KMS-11 (cell line): ENCODE measurements around the gene GRID1.

Experiments used
- H2AFZ ChIP-seq: fragments of 200-600 bp; sonication (generic); 2 replicates; pipeline ENCODE4 v1.6.1; 2016; ENCODE audit warnings: antibody characterized with exemption, mixed run types, low read depth
- H3K27ac ChIP-seq: fragments of 200-600 bp; sonication (generic); 2 replicates; pipeline ENCODE4 v1.6.1; 2016; ENCODE audit warnings: mild to moderate bottlenecking, mixed run types
- H3K27me3 ChIP-seq: fragments of 200-600 bp; sonication (generic); 2 replicates; pipeline ENCODE4 v1.6.1; 2017; ENCODE audit warnings: mild to moderate bottlenecking, low read depth, mixed run types, moderate library complexity; ENCODE audit not compliant: insufficient read depth
- H3K36me3 ChIP-seq: fragments of 200-600 bp; sonication (generic); 2 replicates; pipeline ENCODE4 v1.6.1; 2017; ENCODE audit warnings: mild to moderate bottlenecking, mixed run types; ENCODE audit not compliant: insufficient read depth
- H3K4me1 ChIP-seq: fragments of 200-600 bp; sonication (generic); 2 replicates; pipeline ENCODE4 v1.6.1; 2016; ENCODE audit warnings: mild to moderate bottlenecking, low read depth, mixed run types; ENCODE audit not compliant: poor library complexity, severe bottlenecking
- H3K4me2 ChIP-seq: fragments of 200-600 bp; sonication (generic); 2 replicates; pipeline ENCODE4 v1.7.0; 2016; ENCODE audit warnings: mild to moderate bottlenecking, mixed run types
- H3K4me3 ChIP-seq: fragments of 200-600 bp; sonication (generic); IDR thresholded peaks from 2 replicates; pipeline ENCODE4 v1.6.1; 2017; ENCODE audit warnings: low read depth, low read length, mixed read lengths; ENCODE audit not compliant: insufficient read depth
- H3K79me2 ChIP-seq: fragments of 200-600 bp; sonication (generic); 2 replicates; pipeline ENCODE4 v1.6.1; 2016; ENCODE audit warnings: low read depth, mixed run types; ENCODE audit not compliant: insufficient read depth
- H3K9ac ChIP-seq: fragments of 200-600 bp; sonication (generic); 2 replicates; pipeline ENCODE4 v1.6.1; 2016; ENCODE audit warnings: mild to moderate bottlenecking, mixed run types
- H4K20me1 ChIP-seq: fragments of 200-600 bp; sonication (generic); 2 replicates; pipeline ENCODE4 v1.6.1; 2016; ENCODE audit warnings: mild to moderate bottlenecking, mixed run types; ENCODE audit not compliant: insufficient read depth
- CTCF ChIP-seq: fragments of 200-600 bp; sonication (generic); conservative IDR thresholded peaks from 2 replicates; pipeline ENCODE4 v1.6.1; 2017; ENCODE audit warnings: low read depth, mild to moderate bottlenecking, antibody characterized with exemption, low read length, moderate library complexity, mixed read lengths

GRID1 gene

DNA sequence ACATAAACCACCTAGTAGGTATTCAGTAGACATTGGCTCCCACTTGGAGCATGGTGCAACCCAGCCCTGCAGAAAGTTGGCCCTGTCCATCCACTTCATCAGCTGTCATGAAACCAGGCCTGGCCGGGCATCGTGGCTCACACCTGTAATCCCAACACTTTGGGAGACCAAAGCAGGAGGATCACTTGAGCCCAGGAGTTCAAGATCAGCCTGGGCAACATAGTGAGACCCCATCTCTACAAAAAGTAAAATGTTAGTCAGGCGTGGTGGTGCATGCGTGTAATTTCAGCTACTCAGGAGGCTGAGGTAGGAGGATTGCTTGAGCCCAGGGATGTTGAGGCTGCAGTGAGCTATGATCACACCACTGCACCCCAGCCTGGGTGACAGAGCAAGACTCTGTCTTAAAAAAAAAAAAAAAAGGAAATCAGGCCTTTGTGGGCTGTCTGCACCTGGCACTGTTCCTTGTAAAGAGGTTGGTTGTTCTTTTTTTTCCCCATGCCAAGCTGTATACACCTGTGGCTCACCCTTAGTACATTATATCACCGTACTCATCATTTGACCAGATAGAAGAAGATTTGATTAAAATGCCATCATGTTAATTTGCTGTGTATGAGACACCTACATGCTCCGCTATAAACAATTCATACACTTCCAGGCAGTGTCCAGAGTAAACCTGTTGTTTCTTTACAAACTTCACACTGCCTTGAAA is 45.4 kb upstream of the GRID1 start:
- no peak overlapping the region for H3K9ac ChIP-seq
- H3K27me3 ChIP-seq = no peaks in the 10 kb centered on the region
- no peaks in the 10 kb centered on the region for H3K36me3 ChIP-seq
- TF ChIP-seq CTCF = no peak
- H4K20me1 ChIP-seq = no peaks in the 10 kb centered on the region
- H3K79me2 ChIP-seq = no peaks in the 10 kb centered on the region
- H3K4me2 ChIP-seq = no peak overlapping the region
- H3K27ac ChIP-seq = no peak overlapping the region
- H3K4me3 ChIP-seq = no peak overlapping the region
- H3K4me1 ChIP-seq = no peaks in the 10 kb centered on the region
- H2AFZ ChIP-seq = no peak overlapping the region

DNA sequence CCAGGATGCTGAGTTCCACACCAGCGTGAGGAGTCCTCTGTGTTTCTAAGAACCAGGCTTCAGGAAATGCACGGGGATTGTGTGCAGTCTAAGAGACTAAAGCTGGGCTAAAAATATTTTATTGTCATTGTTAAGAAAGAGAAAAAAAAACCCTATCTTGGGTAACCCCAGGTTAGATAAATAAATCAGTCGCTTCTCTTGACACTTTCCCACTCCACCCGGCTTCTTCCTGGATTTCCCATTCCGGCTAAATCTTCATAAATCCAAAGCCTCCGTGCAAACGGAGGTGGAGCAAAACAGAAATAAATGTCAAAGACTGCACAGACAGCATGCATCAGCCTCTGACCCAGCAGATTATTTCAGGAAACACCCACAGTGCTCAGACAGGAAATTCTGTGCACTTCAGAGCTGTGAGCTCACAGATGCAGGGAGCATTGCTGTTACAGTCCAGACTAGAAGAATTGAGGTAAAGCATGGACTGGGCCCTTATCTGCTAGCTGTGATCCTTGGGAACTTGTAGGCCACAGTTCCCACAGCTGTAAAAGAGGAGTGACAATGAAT is 44.8 kb upstream of the GRID1 start:
- Histone ChIP-seq H4K20me1 (no peaks in the 10 kb centered on the region), H2AFZ (no peak overlapping the region), H3K4me3 (no peak overlapping the region), H3K4me1 (no peaks in the 10 kb centered on the region), H3K27ac (no peak overlapping the region), H3K27me3 (no peaks in the 10 kb centered on the region), H3K4me2 (no peak overlapping the region), H3K79me2 (no peaks in the 10 kb centered on the region), H3K36me3 (no peaks in the 10 kb centered on the region), H3K9ac (no peak overlapping the region)
- TF ChIP-seq CTCF = no peak

DNA sequence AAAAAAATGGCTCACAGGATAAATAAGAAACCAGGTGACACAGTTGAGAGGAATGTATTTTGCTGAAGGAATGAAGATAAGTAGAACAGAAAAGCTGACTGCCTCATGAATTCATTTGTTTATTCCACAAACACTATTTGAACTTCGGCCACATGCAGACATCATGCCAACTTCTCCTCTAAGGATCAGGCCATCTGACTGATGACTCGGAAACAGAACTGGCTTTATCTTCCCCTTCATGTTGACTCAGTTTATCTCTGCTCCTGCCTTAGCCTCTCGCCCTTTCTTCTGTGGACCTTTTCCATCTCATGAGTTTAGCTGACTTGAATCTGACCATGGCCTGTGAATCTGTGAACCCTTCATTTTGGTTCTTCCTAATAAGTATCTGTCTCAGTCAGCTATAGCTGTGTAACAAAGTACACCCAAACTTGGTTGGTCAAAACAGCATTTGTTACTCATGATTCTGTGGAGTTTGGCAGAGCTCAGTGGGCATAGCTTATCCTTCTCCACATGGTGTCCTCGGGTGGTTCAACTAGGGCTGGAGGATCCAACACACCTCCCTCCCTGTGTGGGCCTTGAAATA is 44.0 kb upstream of the GRID1 start:
- H3K27me3 ChIP-seq = no peaks in the 10 kb centered on the region
- no peak overlapping the region for H2AFZ ChIP-seq
- H3K4me1 ChIP-seq = no peaks in the 10 kb centered on the region
- no peak overlapping the region for H3K4me3 ChIP-seq
- no peak for TF ChIP-seq CTCF
- H3K4me2 ChIP-seq = no peak overlapping the region
- H3K27ac ChIP-seq = no peak overlapping the region
- no peaks in the 10 kb centered on the region for H4K20me1 ChIP-seq
- no peaks in the 10 kb centered on the region for H3K79me2 ChIP-seq
- H3K9ac ChIP-seq = no peak overlapping the region
- H3K36me3 ChIP-seq = no peaks in the 10 kb centered on the region

DNA sequence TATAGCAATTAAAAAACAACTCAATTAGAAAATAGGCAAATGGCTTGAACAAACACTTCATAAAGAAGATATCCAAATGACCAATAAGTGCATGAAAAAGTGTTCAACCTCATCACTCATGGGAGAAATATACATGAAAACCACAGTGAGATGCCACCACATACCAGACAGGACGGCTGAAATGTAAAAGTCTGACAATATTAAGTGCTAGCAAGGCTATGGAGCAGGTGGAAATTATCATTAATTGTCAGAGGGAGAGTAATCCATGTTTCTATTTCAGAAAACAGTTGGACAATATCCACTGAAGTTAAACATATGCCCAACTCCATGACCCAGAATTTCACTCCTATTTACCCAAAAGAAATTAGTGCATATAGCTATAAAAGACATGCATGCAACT is 42.6 kb upstream of the GRID1 start:
- Histone ChIP-seq H3K9ac (no peak overlapping the region), H3K4me1 (no peaks in the 10 kb centered on the region), H3K27ac (no peak overlapping the region), H3K4me2 (no peak overlapping the region), H2AFZ (no peak overlapping the region), H4K20me1 (no peaks in the 10 kb centered on the region), H3K36me3 (no peaks in the 10 kb centered on the region), H3K4me3 (no peak overlapping the region), H3K79me2 (no peaks in the 10 kb centered on the region), H3K27me3 (no peaks in the 10 kb centered on the region)
- no peak for TF ChIP-seq CTCF
